Adrenal gland (tissue), 12 donors: ENCODE data around the gene RPL35. TPM values are rescaled to one million over a fixed set of nuclear protein-coding genes. Genes with fewer than 3 reads are reported as not detected.

Source experiments
- DNase-seq, 7 donors: peaks; one replicate each; pipeline ENCODE4 v3.0.0-alpha.2; 2019 to 2020
- H3K27ac ChIP-seq, 5 donors: fragments of 200-600 bp; sonication (generic) in 4 of 5; 1 replicate in 3 of 5; 2 replicates in 2 of 5; pipeline versions ENCODE4 v1.5.1 to v1.8.0; 2016 to 2020; ENCODE audit warnings: mild to moderate bottlenecking in 1 of 5
- H3K27me3 ChIP-seq: fragments of 200-600 bp; 2 replicates; pipeline ENCODE4 v1.8.0; 2021
- H3K36me3 ChIP-seq, 2 donors: fragments of 200-600 bp; replicated peaks in 1 of 2; 1 replicate in 1 of 2; 2 replicates in 1 of 2; pipeline versions ENCODE4 v1.5.1 to v1.8.0; 2018 to 2022
- H3K4me1 ChIP-seq, 2 donors: fragments of 200-600 bp; replicated peaks in 1 of 2; 1 replicate in 1 of 2; 2 replicates in 1 of 2; pipeline versions ENCODE4 v1.5.1 to v1.8.0; 2018 to 2021
- H3K4me3 ChIP-seq, 4 donors: fragments of 200-600 bp; sonication (generic) in 3 of 4; one replicate each; pipeline ENCODE4 v1.5.1; 2016 to 2018
- H3K9me3 ChIP-seq, 3 donors: fragments of 200-600 bp; sonication (generic) in 1 of 3; replicated peaks in 1 of 3; 1 replicate in 2 of 3; 2 replicates in 1 of 3; pipeline versions ENCODE4 v1.5.1 to v1.8.0; 2016 to 2021
- POLR2A ChIP-seq, 2 donors: fragments of 450-650 bp; IDR thresholded peaks; one replicate each; pipeline ENCODE4 v1.6.1; 2017; ENCODE audit warnings: antibody characterized with exemption in 2 of 2, mild to moderate bottlenecking in 2 of 2, moderate library complexity in 1 of 2
- WGBS, 4 donors: extraction: QIAGEN DNeasy Blood & Tissue Kit in 2 of 4; methylation state at CpG; one replicate each; pipeline versions ENCODE4 v1.1.5 to v1.1.7; 2013 to 2017; 5-methylcytosine and 5-hydroxymethylcytosine counted together
- intact Hi-C, 2 donors: fragments of 100-400 bp; cut with DNase I; formaldehyde crosslinking; loops; one replicate each; pipeline versions ENCODE4 v1.14.1 to v1.15.0; 2022 to 2023
- polyA plus RNA-seq, 3 donors: library from polyadenylated mRNA; stranded (reverse); fragments of 200-250 nt in 2 of 3; fragments of 350-450 nt in 1 of 3; fragmentation: Illumina TruSeq in 1 of 3; extraction: RNeasy Lipid Tissue Mini Kit (QIAGEN cat#74804) in 1 of 3; gene quantifications; one replicate each; pipeline ENCODE4 v1.2.3, GENCODE V29; 2013 to 2014
- total RNA-seq, 9 donors: library from RNA; depleted of rRNA in 4 of 9; stranded (reverse); fragments of >200 nt in 4 of 9; fragments of 120-200 nt in 1 of 9; fragmentation: NEBNext Ultra II Directional in 1 of 9; extraction: Animal tissue kit (Norgen Biotek cat#: 25700) in 1 of 9; gene quantifications; one replicate each; pipeline versions ENCODE4 v1.1.0 to v1.2.4, GENCODE V29; 2013 to 2023
- TF ChIP-seq, protein P1 (sequence below), 6 experiments: fragments of 450-650 bp in 4 of 6; fragments of 200-600 bp in 2 of 6; sonication (generic) in 1 of 6; IDR thresholded peaks; 1 replicate in 5 of 6; 2 replicates in 1 of 6; pipeline versions ENCODE4 v1.5.1 to v1.8.0; 2016 to 2021; ENCODE audit warnings: antibody characterized with exemption in 6 of 6, mild to moderate bottlenecking in 2 of 6, moderate library complexity in 1 of 6
- donor health status: healthy with polysubstance abuse.
- donor health status: Bipolar disorder and iron deficiency.
- donor health status: DM: yes; HTN: yes; CAD: no.
- donor health status: DM: no; HTN: no; CAD: no.
- donor health status: DM: no; HTN: no; CAD: no.
- donor health status: DM: yes; HTN: yes; CAD: no.

Gene RPL35
- total and polyA plus RNA-seq, 12 donors: 884 to 4,952 (median 1,541) TPM

DNA sequence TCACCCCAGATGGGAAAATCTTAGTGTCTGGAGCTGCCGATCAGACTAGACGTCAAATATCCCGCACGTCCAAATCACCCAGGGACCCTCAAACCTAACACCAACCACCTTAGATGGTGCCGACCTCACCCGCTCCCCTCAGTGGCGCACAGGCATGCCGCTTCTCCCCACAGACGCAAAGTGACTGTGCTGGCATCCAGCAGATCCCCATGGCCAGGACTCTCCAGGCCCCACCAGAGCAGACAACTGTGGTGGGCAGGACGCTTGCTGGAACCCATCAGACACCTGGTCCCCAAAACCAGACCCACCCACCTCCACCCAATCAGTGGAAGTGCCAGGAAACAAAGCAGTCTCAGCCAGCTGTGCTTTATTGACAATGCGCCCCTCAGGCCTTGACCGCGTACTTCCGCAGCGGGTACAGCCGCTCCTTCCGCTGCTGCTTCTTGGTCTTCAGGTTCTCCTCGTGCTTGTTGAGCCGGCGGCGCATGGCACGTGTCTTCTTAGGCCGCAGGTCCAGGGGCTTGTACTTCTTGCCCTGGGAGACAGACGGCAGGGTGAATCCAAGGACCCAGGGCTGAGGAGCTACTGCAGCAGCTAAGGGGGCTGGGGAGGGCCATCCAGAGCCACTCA, 4.1 kb downstream of the RPL35 start:
- H3K27ac ChIP-seq: no peak overlapping the region
- 83 to 100% (median 86%) methylated on average over 3 to 24 of the region's 24 CpGs for WGBS, 4 donors
- no peak overlapping the region for H3K4me3 ChIP-seq
- H3K36me3 ChIP-seq: peaks cover 0 to 38% of the 10 kb centered on the region in 2 donors
- intact Hi-C loops: loop anchor here in 1 of 2 donors (10.0 kb wide), 1 partner anchor 517 kb away; no protein-coding TSS in a partner anchor
- no peaks in the 10 kb centered on the region for H3K27me3 ChIP-seq
- TF ChIP-seq, protein P1, sequence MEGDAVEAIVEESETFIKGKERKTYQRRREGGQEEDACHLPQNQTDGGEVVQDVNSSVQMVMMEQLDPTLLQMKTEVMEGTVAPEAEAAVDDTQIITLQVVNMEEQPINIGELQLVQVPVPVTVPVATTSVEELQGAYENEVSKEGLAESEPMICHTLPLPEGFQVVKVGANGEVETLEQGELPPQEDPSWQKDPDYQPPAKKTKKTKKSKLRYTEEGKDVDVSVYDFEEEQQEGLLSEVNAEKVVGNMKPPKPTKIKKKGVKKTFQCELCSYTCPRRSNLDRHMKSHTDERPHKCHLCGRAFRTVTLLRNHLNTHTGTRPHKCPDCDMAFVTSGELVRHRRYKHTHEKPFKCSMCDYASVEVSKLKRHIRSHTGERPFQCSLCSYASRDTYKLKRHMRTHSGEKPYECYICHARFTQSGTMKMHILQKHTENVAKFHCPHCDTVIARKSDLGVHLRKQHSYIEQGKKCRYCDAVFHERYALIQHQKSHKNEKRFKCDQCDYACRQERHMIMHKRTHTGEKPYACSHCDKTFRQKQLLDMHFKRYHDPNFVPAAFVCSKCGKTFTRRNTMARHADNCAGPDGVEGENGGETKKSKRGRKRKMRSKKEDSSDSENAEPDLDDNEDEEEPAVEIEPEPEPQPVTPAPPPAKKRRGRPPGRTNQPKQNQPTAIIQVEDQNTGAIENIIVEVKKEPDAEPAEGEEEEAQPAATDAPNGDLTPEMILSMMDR (IDR thresholded peaks at IDR 0.05): no peak
- TF ChIP-seq POLR2A (IDR thresholded peaks at IDR 0.05): no peak
- H3K4me1 ChIP-seq: peaks cover 15 to 38% of the 10 kb centered on the region in 2 donors
- no peaks in the 10 kb centered on the region for H3K9me3 ChIP-seq
- DNase-seq: no peak

DNA sequence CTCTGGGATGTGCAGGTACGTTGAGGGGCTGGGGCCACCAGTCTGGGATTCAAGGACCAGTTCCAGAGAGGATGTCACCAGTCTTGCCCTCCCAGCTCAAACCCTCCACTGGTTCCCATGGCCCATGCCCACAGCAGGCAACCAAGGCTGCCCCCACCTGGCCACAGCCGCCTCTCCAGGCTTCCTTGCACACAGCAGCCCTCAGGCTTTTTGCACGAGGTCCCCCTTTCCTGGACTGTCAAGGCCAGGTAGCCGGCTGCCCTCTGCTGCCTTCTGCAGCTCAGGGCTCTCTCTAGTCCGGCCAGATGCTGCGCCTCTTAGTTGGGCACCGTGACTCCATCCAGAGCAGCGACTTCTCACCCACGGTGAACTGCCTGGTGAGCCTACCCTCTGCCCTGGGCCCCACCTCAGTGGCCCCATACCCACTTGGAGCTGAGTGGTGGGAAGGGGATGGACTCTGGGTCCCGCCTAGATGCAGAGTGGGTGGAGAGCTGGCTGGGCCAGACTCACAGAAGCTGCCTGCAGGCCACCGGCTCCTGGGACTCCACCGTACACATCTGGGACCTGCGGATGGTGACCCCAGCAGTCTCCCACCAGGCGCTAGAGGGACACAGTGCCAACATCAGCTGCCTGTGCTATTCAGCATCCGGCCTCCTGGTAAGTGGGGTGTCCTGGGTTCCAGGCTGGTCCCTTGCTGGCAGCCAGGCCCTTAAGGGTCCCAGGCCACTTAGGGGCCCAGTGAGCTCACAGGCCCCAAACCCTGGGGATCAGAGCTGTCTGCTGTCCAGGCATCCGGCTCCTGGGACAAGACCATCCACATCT, 5.6 kb downstream of the RPL35 start:
- DNase-seq: peak in 3 of 7 donors; percentile 37 to 53 (median 41)
- H3K9me3 ChIP-seq: no peaks in the 10 kb centered on the region
- WGBS, 4 donors: 55 to 76% (median 61%) methylated on average over 5 to 16 of the region's 16 CpGs
- intact Hi-C loops: loop anchor here in 1 of 2 donors (10.0 kb wide), 1 partner anchor 519 kb away; no protein-coding TSS in a partner anchor
- H3K27ac ChIP-seq: no peak overlapping the region
- peaks cover 0 to 38% of the 10 kb centered on the region in 2 donors for H3K36me3 ChIP-seq
- H3K4me1 ChIP-seq: peaks cover 15 to 39% of the 10 kb centered on the region in 2 donors
- no peak overlapping the region for H3K4me3 ChIP-seq
- no peaks in the 10 kb centered on the region for H3K27me3 ChIP-seq
- TF ChIP-seq, protein P1 (IDR thresholded peaks at IDR 0.05): peak in 2 of 6 experiments; percentile 6 to 20
- TF ChIP-seq POLR2A (IDR thresholded peaks at IDR 0.05): no peak

DNA sequence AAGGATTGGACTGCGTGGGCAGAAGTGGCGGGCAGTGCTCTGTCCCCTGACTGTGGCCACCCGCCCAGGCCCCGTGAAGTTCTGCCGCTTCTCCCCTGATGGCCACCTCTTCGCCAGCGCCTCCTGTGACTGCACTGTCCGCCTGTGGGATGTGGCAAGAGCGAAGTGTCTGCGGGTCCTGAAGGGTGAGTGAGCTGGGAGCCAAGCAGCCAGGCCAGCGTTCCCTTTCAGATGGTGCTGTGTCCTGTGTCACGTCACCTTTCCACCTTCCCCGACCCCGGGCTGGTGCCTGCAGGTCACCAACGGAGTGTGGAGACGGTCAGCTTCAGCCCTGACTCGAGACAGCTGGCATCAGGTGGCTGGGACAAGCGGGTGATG, 6.2 kb downstream of the RPL35 start:
- 81 to 100% (median 88%) methylated on average over 1 to 18 of the region's 18 CpGs for WGBS, 4 donors
- TF ChIP-seq, protein P1 (IDR thresholded peaks at IDR 0.05): no peak
- intact Hi-C loops: loop anchor here in 1 of 2 donors (10.0 kb wide), 1 partner anchor 519 kb away; no protein-coding TSS in a partner anchor

DNA sequence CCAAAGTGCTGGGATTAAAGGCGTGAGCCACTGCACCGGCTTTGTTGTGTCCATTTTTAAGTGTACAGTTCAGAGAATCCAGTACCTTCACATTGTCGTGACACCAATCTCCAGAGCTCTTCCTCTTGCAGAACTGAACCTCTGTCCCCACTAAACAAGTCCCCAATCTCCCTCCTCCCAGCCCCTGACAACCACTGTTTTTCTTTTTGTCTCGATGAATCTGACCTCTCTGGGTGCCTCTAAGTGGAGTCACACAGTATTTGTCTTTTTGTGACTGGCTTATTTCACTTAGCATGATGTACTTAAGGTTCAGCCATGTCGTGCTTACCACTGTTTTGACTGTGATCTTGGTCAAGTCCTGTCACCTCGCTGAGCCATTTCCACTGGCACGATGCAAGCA, 6.9 kb downstream of the RPL35 start:
- TF ChIP-seq, protein P1 (IDR thresholded peaks at IDR 0.05): no peak
- TF ChIP-seq POLR2A (IDR thresholded peaks at IDR 0.05): no peak
- H3K4me1 ChIP-seq: peaks cover 4 to 25% of the 10 kb centered on the region in 2 donors
- H3K27me3 ChIP-seq: no peaks in the 10 kb centered on the region
- DNase-seq: no peak
- no peak overlapping the region for H3K4me3 ChIP-seq
- no peak overlapping the region for H3K27ac ChIP-seq
- H3K9me3 ChIP-seq: no peaks in the 10 kb centered on the region
- 59 to 74% (median 66%) methylated on average over 7 of the region's 7 CpGs for WGBS, 4 donors
- intact Hi-C loops: loop anchor here in 1 of 2 donors (10.0 kb wide), 1 partner anchor 520 kb away; no protein-coding TSS in a partner anchor
- H3K36me3 ChIP-seq: peaks cover 0 to 30% of the 10 kb centered on the region in 2 donors

More for the DNA sequence above, 6.2 kb downstream of the RPL35 start:
- H3K36me3 ChIP-seq: peaks cover 0 to 37% of the 10 kb centered on the region in 2 donors
- no peaks in the 10 kb centered on the region for H3K9me3 ChIP-seq
- no peak for DNase-seq
- no peaks in the 10 kb centered on the region for H3K27me3 ChIP-seq
- no peak overlapping the region for H3K27ac ChIP-seq
- no peak overlapping the region for H3K4me3 ChIP-seq
- peaks cover 9 to 33% of the 10 kb centered on the region in 2 donors for H3K4me1 ChIP-seq
